ENCODE data around the gene AIFM3. TPM values are rescaled to one million over a fixed set of nuclear protein-coding genes. Genes with fewer than 3 reads are reported as not detected.
A peak's percentile ranks its signal among the peaks of the same experiment; 100 is the strongest.

Gene AIFM3
- total RNA-seq, 1 experiment from 2014 or later, result 7.4 TPM

DNA sequence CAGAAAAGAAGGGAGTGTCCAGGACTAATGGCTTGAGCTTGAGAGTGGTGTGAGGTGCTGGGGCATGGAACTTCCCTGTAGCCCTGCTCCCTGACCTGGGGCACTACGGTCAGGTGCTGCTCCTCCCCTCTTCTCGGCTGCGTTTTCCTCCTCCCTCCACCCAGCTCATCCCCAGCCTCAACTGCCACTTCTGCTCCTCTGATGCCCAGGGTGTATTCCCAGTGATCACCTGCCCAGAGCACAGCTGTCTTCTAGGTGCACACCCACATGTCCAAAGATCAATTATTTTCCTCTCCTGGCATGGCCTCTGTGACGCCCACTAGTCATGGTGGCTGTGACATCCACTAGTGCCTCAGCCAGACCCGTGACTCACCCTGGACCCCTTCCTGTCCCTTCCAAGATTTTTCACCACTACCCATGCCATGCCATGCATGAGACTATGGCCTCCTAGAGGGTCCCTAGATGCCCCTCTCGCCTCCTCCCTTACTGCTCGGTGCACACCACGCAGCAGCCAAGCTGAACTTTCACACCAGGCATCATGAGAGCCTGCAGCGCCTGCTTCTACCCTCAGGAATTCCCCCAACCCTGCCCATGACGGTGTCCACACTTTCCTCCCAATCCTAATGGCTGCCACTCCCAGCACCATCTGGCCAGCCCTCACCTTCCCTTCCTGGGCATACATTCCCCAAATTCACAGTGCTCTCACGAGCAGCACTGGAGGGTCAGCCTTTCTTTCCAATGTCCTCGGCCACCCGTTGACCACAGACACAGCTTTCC lies 49.8 kb downstream of the AIFM3 start:
- no peaks in the 10 kb centered on the region for H3K27me3 ChIP-seq (ENCODE audit: insufficient read depth, low read depth)
- no peak for TF ChIP-seq EZH2 (IDR thresholded peaks at IDR 0.05; ENCODE audit: low read depth)
- TF ChIP-seq, protein P1, sequence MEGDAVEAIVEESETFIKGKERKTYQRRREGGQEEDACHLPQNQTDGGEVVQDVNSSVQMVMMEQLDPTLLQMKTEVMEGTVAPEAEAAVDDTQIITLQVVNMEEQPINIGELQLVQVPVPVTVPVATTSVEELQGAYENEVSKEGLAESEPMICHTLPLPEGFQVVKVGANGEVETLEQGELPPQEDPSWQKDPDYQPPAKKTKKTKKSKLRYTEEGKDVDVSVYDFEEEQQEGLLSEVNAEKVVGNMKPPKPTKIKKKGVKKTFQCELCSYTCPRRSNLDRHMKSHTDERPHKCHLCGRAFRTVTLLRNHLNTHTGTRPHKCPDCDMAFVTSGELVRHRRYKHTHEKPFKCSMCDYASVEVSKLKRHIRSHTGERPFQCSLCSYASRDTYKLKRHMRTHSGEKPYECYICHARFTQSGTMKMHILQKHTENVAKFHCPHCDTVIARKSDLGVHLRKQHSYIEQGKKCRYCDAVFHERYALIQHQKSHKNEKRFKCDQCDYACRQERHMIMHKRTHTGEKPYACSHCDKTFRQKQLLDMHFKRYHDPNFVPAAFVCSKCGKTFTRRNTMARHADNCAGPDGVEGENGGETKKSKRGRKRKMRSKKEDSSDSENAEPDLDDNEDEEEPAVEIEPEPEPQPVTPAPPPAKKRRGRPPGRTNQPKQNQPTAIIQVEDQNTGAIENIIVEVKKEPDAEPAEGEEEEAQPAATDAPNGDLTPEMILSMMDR (conservative IDR thresholded peaks at IDR 0.05), result no peak
- no peak for DNase-seq
- H3K79me2 ChIP-seq (ENCODE audit: low read depth), result no peaks in the 10 kb centered on the region
- H3K9me3 ChIP-seq (ENCODE audit: insufficient read depth, low read depth), result no peaks in the 10 kb centered on the region
- ChIA-PET POLR2A (ENCODE audit: unreplicated experiment) (no interaction called here), CTCF (interaction anchor here (0.6 kb wide), 1 partner anchor 27 kb away, joined by 4 read pairs; no protein-coding TSS in a partner anchor)
- H4K20me1 ChIP-seq (ENCODE audit: insufficient read depth), result no peaks in the 10 kb centered on the region
- no peak overlapping the region for H3K27ac ChIP-seq
- H3K4me1 ChIP-seq (replicated peaks; ENCODE audit: insufficient read depth), result peaks cover 15% of the 10 kb centered on the region
- H3K4me2 ChIP-seq, result no peak overlapping the region
- no TSS peak for BruUV-seq (replicated peaks)
- H3K9me2 ChIP-seq (ENCODE audit: insufficient read depth), result no peaks in the 10 kb centered on the region
- H3K36me3 ChIP-seq (ENCODE audit: low read depth), result no peaks in the 10 kb centered on the region
- no peak overlapping the region for H2AFZ ChIP-seq
- H3K4me3 ChIP-seq, result no peak overlapping the region
- intact Hi-C loops (cut with micrococcal nuclease; ENCODE audit: unreplicated experiment), result no loop called here
- H3F3A ChIP-seq (ENCODE audit: insufficient read depth, low read depth), result no peaks in the 10 kb centered on the region

DNA sequence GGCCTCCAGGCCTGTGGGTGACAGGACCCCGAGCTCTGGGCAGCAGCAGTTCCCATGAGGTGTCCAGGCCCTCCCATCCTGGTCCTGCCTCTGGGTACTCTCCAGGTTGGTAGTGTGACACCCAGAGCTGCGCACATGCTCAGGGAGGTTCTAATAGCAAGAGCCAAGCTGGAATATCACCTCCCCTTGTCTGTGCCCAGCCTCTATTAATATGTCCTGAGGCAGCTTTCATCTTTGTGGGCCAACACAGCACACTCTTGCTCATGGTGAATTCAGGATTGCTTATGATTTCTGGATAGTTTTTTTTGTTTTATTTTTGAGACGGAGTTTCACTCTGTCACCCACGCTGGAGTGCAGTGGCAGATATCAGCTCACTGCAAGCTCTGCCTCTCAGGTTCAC lies 51.3 kb downstream of the AIFM3 start:
- Histone ChIP-seq H3K36me3 (ENCODE audit: low read depth) (no peaks in the 10 kb centered on the region), H3K4me1 (replicated peaks; ENCODE audit: insufficient read depth) (peaks cover 15% of the 10 kb centered on the region), H3K4me3 (no peak overlapping the region), H4K20me1 (ENCODE audit: insufficient read depth) (no peaks in the 10 kb centered on the region), H3K79me2 (ENCODE audit: low read depth) (no peaks in the 10 kb centered on the region), H3F3A (ENCODE audit: insufficient read depth, low read depth) (no peaks in the 10 kb centered on the region), H3K27me3 (ENCODE audit: insufficient read depth, low read depth) (no peaks in the 10 kb centered on the region), H3K9me3 (ENCODE audit: insufficient read depth, low read depth) (no peaks in the 10 kb centered on the region), H3K4me2 (no peak overlapping the region), H3K27ac (no peak overlapping the region), H2AFZ (no peak overlapping the region), H3K9me2 (ENCODE audit: insufficient read depth) (no peaks in the 10 kb centered on the region)
- ChIA-PET POLR2A (ENCODE audit: unreplicated experiment) (no interaction called here), CTCF (no interaction called here)
- BruUV-seq (replicated peaks), result no TSS peak
- no peak for DNase-seq
- TF ChIP-seq, protein P1 (conservative IDR thresholded peaks at IDR 0.05), result no peak
- no peak for TF ChIP-seq EZH2 (IDR thresholded peaks at IDR 0.05; ENCODE audit: low read depth)
- intact Hi-C loops (cut with micrococcal nuclease; ENCODE audit: unreplicated experiment), result no loop called here

DNA sequence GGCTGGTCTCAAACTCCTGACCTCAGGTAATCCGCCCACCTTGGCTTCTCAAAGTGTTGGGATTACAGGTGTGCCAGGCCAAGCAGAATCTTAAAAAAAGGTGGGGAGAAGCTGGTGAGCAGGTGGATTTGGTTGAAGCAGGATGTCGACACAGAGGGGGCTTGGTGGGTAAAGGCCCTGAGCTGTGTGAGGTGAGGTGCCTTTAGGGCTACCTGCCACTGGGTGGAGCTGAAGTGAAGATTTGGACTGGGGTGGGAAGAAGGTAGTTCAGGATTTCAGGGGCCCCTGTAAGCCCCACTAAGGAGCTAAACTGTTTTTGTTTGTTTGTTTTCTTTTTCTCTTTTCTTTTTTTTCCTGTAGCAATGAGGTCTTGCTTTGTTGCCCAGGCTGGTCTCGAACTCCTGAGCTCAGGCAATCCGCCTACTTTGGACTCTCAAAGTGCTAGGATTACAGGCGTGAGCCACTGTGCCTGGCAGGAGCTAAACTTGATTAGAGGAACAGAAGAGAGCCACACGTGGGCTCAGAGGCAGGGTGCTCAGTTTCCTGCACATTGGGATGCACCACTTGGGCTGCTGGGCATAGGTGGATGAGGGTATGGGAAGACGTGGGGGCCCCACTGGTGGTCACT lies 53.9 kb downstream of the AIFM3 start:
- TF ChIP-seq, protein P1 (conservative IDR thresholded peaks at IDR 0.05), result peak; percentile 49
- no peak for TF ChIP-seq EZH2 (IDR thresholded peaks at IDR 0.05; ENCODE audit: low read depth)
- H3K9me3 ChIP-seq (ENCODE audit: insufficient read depth, low read depth), result no peaks in the 10 kb centered on the region

More for the DNA sequence above, 53.9 kb downstream of the AIFM3 start:
- Histone ChIP-seq H3K27ac (no peak overlapping the region), H3K4me1 (replicated peaks; ENCODE audit: insufficient read depth) (no peaks in the 10 kb centered on the region), H3K9me2 (ENCODE audit: insufficient read depth) (no peaks in the 10 kb centered on the region), H2AFZ (no peak overlapping the region), H4K20me1 (ENCODE audit: insufficient read depth) (no peaks in the 10 kb centered on the region), H3K79me2 (ENCODE audit: low read depth) (no peaks in the 10 kb centered on the region), H3F3A (ENCODE audit: insufficient read depth, low read depth) (no peaks in the 10 kb centered on the region), H3K27me3 (ENCODE audit: insufficient read depth, low read depth) (no peaks in the 10 kb centered on the region), H3K4me3 (no peak overlapping the region), H3K36me3 (ENCODE audit: low read depth) (no peaks in the 10 kb centered on the region), H3K4me2 (no peak overlapping the region)
- CTCF ChIA-PET, result interaction anchor here (0.7 kb wide), 1 partner anchor 243 kb away, joined by 3 read pairs; no protein-coding TSS in a partner anchor
- POLR2A ChIA-PET (ENCODE audit: unreplicated experiment), result no interaction called here
- BruUV-seq (replicated peaks), result no TSS peak
- DNase-seq, result no peak
- intact Hi-C loops (cut with micrococcal nuclease; ENCODE audit: unreplicated experiment), result no loop called here

Measured in PC-9 (cell line).